ENCODE measurements around the gene NDUFS1.

NDUFS1 gene

DNA sequence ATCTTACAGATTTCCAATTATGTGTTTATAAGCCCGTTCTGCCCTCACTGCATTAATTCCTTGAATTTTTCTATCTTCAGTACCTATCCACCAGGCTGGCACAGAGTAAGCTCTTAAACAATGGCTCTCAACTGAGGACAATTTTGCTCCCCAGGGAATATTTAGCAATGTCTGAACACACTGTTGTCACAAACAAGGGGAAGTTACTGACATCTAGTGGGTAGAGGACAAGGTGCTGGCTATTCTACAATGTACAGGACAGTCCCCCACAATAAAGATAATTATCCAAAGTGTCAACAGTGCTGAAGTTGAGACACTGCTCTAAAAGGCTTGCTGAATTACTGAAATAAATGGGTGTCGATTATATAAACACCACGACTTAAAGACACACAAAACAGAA lies 5.0 kb downstream of the NDUFS1 start:
- in situ Hi-C loops (cut with HindIII; ENCODE audit: low pct_ligation_motif_present, low sequenced_read_pairs): no loop called here
- Histone ChIP-seq H3K27ac (no peak overlapping the region), H3K36me3 (replicated peaks) (peaks cover 7% of the 10 kb centered on the region), H3K4me3 (ENCODE audit: low read depth, low read length) (no peak overlapping the region), H3K27me3 (replicated peaks) (no peaks in the 10 kb centered on the region)
- TF ChIP-seq, protein P1, sequence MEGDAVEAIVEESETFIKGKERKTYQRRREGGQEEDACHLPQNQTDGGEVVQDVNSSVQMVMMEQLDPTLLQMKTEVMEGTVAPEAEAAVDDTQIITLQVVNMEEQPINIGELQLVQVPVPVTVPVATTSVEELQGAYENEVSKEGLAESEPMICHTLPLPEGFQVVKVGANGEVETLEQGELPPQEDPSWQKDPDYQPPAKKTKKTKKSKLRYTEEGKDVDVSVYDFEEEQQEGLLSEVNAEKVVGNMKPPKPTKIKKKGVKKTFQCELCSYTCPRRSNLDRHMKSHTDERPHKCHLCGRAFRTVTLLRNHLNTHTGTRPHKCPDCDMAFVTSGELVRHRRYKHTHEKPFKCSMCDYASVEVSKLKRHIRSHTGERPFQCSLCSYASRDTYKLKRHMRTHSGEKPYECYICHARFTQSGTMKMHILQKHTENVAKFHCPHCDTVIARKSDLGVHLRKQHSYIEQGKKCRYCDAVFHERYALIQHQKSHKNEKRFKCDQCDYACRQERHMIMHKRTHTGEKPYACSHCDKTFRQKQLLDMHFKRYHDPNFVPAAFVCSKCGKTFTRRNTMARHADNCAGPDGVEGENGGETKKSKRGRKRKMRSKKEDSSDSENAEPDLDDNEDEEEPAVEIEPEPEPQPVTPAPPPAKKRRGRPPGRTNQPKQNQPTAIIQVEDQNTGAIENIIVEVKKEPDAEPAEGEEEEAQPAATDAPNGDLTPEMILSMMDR (IDR thresholded peaks at IDR 0.05; ENCODE audit: low read depth, low read length, missing control alignments): no peak
- DNase-seq: no peak

DNA sequence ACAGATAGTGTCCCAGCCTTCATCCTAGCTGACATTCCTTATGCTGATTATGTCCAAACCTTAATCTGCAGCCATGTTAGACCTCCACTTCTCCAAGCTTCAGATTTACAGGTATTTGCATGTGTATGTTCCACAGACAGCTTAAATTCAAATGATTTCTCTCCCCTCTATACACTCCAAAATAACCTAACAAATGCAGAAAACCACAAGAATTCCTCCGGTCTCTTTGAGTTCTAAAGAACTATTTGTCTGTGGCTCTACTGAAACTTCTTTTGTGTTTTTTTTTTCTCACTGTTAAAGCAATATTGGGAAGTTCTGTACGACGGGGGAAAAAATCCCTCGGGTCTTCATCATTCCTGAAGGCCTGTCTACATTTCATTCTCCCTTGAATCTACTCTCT lies 8.6 kb downstream of the NDUFS1 start:
- Histone ChIP-seq H3K27ac (no peak overlapping the region), H3K4me3 (ENCODE audit: low read depth, low read length) (no peak overlapping the region), H3K36me3 (replicated peaks) (peaks cover 28% of the 10 kb centered on the region), H3K27me3 (replicated peaks) (no peaks in the 10 kb centered on the region)
- in situ Hi-C loops (cut with HindIII; ENCODE audit: low pct_ligation_motif_present, low sequenced_read_pairs): no loop called here
- TF ChIP-seq, protein P1 (IDR thresholded peaks at IDR 0.05; ENCODE audit: low read depth, low read length, missing control alignments): no peak
- no peak for DNase-seq

DNA sequence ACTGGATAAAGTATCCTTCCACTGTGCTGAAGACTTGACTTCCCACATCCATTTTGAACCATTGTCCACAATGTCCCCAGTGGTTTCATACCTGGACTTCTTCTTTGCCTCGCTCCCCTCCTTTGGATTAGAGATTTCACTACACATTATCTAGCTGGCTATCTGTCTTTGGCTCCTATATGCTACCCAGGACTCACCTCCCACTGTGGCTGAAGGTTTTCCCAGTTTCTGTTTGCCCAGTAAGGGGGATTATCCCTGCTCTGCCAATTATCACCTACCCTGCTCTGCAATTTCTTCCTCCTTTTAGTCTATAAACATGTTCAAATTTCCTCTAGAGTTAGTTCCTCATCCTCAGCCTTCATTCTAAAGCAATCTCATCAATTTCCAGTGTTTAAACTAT lies 9.1 kb downstream of the NDUFS1 start:
- no peak overlapping the region for H3K4me3 ChIP-seq (ENCODE audit: low read depth, low read length)
- no peak for DNase-seq
- in situ Hi-C loops (cut with HindIII; ENCODE audit: low pct_ligation_motif_present, low sequenced_read_pairs): no loop called here
- no peak overlapping the region for H3K27ac ChIP-seq
- H3K36me3 ChIP-seq (replicated peaks): peaks cover 31% of the 10 kb centered on the region
- no peaks in the 10 kb centered on the region for H3K27me3 ChIP-seq (replicated peaks)
- TF ChIP-seq, protein P1 (IDR thresholded peaks at IDR 0.05; ENCODE audit: low read depth, low read length, missing control alignments): no peak

DNA sequence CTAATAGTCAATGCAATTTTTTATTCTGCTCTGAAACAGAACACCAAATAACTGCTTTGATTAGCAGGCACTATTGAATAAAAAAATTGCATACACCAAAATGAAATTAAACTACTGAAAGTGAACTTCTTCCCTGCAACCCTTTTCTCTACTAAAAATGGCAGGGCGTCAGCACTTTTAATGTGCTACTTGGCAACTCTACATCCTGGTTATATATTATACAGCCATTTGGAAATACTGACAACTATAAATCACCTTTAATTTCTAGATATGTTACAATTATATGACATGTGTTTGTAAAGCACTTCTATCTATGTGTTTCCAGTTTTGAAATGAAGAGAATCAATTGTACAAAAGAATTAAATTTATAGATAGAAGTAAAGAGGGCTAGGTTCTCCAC lies 9.9 kb downstream of the NDUFS1 start:
- H3K27me3 ChIP-seq (replicated peaks): no peaks in the 10 kb centered on the region
- in situ Hi-C loops (cut with HindIII; ENCODE audit: low pct_ligation_motif_present, low sequenced_read_pairs): no loop called here
- DNase-seq: no peak
- no peak overlapping the region for H3K27ac ChIP-seq
- H3K4me3 ChIP-seq (ENCODE audit: low read depth, low read length): no peak overlapping the region
- H3K36me3 ChIP-seq (replicated peaks): peaks cover 35% of the 10 kb centered on the region
- TF ChIP-seq, protein P1 (IDR thresholded peaks at IDR 0.05; ENCODE audit: low read depth, low read length, missing control alignments): no peak

DNA sequence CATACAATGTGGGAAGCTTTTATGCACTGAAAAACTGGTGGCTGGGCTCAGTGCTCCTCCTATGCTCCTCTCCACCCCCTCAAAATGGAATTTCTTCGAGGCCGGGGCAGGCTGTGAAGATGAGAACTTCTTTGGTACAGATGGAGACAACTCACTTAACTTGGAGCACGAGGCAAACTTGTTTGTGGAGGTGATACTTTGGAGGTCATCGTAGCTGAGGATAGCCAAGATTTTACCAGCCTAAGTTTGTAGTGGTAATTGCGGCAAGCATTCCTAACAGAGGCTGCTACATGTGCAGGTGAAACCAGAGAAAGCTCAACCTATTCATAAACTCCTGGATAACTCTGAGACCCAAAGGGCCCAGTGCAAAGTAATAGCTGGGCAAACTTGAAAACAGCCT lies 13.6 kb downstream of the NDUFS1 start:
- no peak overlapping the region for H3K4me3 ChIP-seq (ENCODE audit: low read depth, low read length)
- in situ Hi-C loops (cut with HindIII; ENCODE audit: low pct_ligation_motif_present, low sequenced_read_pairs): no loop called here
- no peak for DNase-seq
- TF ChIP-seq, protein P1 (IDR thresholded peaks at IDR 0.05; ENCODE audit: low read depth, low read length, missing control alignments): no peak
- peaks cover 59% of the 10 kb centered on the region for H3K36me3 ChIP-seq (replicated peaks)
- H3K27me3 ChIP-seq (replicated peaks): no peaks in the 10 kb centered on the region
- no peak overlapping the region for H3K27ac ChIP-seq

DNA sequence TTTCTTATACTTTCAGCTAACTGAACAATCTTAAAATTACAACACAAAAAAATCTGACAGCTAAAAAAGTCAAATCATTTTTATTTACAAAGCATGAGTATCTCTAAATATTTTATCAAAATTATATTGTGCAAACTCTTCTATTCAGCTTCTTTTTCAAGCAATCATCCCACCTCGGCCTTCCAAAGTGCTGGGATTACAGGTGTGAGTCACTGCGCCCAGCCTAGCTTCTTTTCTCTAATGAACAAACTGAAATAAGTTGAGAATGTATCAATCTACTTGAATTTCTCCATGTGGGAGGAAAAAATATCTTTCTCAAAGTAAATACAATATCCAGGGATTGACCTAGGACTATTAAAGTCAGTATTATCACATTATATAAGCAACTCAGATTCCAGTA lies 14.9 kb downstream of the NDUFS1 start:
- DNase-seq: no peak
- peaks cover 64% of the 10 kb centered on the region for H3K36me3 ChIP-seq (replicated peaks)
- H3K4me3 ChIP-seq (ENCODE audit: low read depth, low read length): no peak overlapping the region
- H3K27me3 ChIP-seq (replicated peaks): no peaks in the 10 kb centered on the region
- in situ Hi-C loops (cut with HindIII; ENCODE audit: low pct_ligation_motif_present, low sequenced_read_pairs): no loop called here
- H3K27ac ChIP-seq: no peak overlapping the region
- TF ChIP-seq, protein P1 (IDR thresholded peaks at IDR 0.05; ENCODE audit: low read depth, low read length, missing control alignments): no peak

All from brain microvascular endothelial cell (primary cell).